T-cell (primary cell): ENCODE measurements around the gene DAO. TPM values are rescaled to one million over a fixed set of nuclear protein-coding genes. Genes with fewer than 3 reads are reported as not detected.

Experiments
- ATAC-seq, 4 experiments: fragments of 200-7000 bp in 3 of 4; fragments of 150-1000 bp in 1 of 4; cut with Tn5 transposase; replicated peaks in 1 of 4; 1 replicate in 3 of 4; 2 replicates in 1 of 4; pipeline ENCODE4 v1.10.0; 2021; ENCODE audit warnings: moderate library complexity in 3 of 4, mild to moderate bottlenecking in 2 of 4, moderate number of reproducible peaks in 1 of 4
- CTCF ChIA-PET, 2 donors: fragments of 300-600 bp; sonication (Branson Sonifier 250); formaldehyde crosslinking; loops; one replicate each; lab custom pipeline; 2022; ENCODE audit warnings: antibody characterized with exemption in 2 of 2; lab: Charles Lee
- POLR2A ChIA-PET, 2 donors: fragments of 300-600 bp; sonication (Branson Sonifier 250); formaldehyde crosslinking; loops; one replicate each; lab custom pipeline; 2022; ENCODE audit warnings: antibody characterized with exemption in 2 of 2; lab: Charles Lee
- DNase-seq, 35 experiments: peaks; one replicate each; pipeline versions ENCODE4 v3.0.0 to v3.0.0-alpha.2; 2013 to 2023
- H3K27ac ChIP-seq: one replicate; pipeline ENCODE4 v1.5.1; 2013; ENCODE audit warnings: low read length
- H3K27me3 ChIP-seq, 2 experiments: replicated peaks in 1 of 2; 1 replicate in 1 of 2; 2 replicates in 1 of 2; pipeline versions ENCODE4 v1.6.1 to v1.7.0; 2013; ENCODE audit warnings: low read length in 1 of 2, mixed read lengths in 1 of 2; ENCODE audit not compliant: control insufficient read depth in 2 of 2, insufficient read depth in 2 of 2; ENCODE audit errors: extremely low read depth in 1 of 2
- H3K36me3 ChIP-seq, 2 donors: 1 replicate in 1 of 2; 2 replicates in 1 of 2; pipeline versions ENCODE4 v1.6.1 to v1.7.0; 2013; ENCODE audit warnings: low read length in 1 of 2; ENCODE audit not compliant: control insufficient read depth in 2 of 2, insufficient read depth in 1 of 2; ENCODE audit errors: extremely low read depth in 1 of 2
- H3K4me1 ChIP-seq, 2 experiments: 1 replicate in 1 of 2; 2 replicates in 1 of 2; pipeline versions ENCODE4 v1.6.1 to v1.7.0; 2013; ENCODE audit warnings: low read length in 2 of 2, mixed read lengths in 1 of 2; ENCODE audit not compliant: insufficient read depth in 2 of 2, control insufficient read depth in 1 of 2; ENCODE audit errors: extremely low read depth in 1 of 2
- H3K4me3 ChIP-seq, 2 donors: 1 replicate in 1 of 2; 2 replicates in 1 of 2; pipeline versions ENCODE4 v1.5.1 to v1.7.0; 2013; ENCODE audit warnings: mild to moderate bottlenecking in 2 of 2, low read length in 1 of 2, moderate library complexity in 1 of 2; ENCODE audit not compliant: control insufficient read depth in 1 of 2; ENCODE audit errors: extremely low read depth in 1 of 2
- H3K9me3 ChIP-seq: 2 replicates; pipeline ENCODE4 v1.7.0; 2013
- H3K27ac Mint-ChIP-seq, 2 donors: one replicate each; pipeline ENCODE4 v1.8.0; 2020 to 2021; ENCODE audit warnings: mild to moderate bottlenecking in 2 of 2, mixed read lengths in 2 of 2
- H3K27me3 Mint-ChIP-seq, 2 donors: one replicate each; pipeline ENCODE4 v1.8.0; 2021 to 2022; ENCODE audit warnings: mixed read lengths in 2 of 2
- H3K36me3 Mint-ChIP-seq: one replicate; pipeline ENCODE4 v1.8.0; 2021; ENCODE audit warnings: mixed read lengths
- H3K4me1 Mint-ChIP-seq, 3 donors: one replicate each; pipeline ENCODE4 v1.8.0; 2020 to 2022; ENCODE audit warnings: mixed read lengths in 3 of 3, mild to moderate bottlenecking in 1 of 3
- H3K4me3 Mint-ChIP-seq, 3 donors: one replicate each; pipeline ENCODE4 v1.8.0; 2020 to 2022; ENCODE audit warnings: mild to moderate bottlenecking in 3 of 3, mixed read lengths in 3 of 3, moderate library complexity in 3 of 3
- H3K9me3 Mint-ChIP-seq, 3 donors: one replicate each; pipeline ENCODE4 v1.8.0; 2020 to 2022; ENCODE audit warnings: mixed read lengths in 3 of 3
- WGBS: methylation state at CpG from one replicate; pipeline ENCODE4 v1.1.5; 2013; ENCODE audit warnings: missing lambda C conversion rate; ENCODE audit not compliant: insufficient coverage; 5-methylcytosine and 5-hydroxymethylcytosine counted together
- total RNA-seq, 35 experiments: library from RNA in 6 of 35; stranded (reverse) in 6 of 35; fragments of 120-200 nt in 1 of 35; gene quantifications; one replicate each; pipeline versions ENCODE4 v1.2.1 to v1.2.4 and lab custom pipeline; 2013 to 2026

Gene DAO
- total RNA-seq, 5 donors from 2014 or later (not counting 1 experiment from before 2014, with no cell fraction given) = not detected

GRCh38 chr12:108938247-108938924 is 58.5 kb downstream of the DAO start:
- H3K9me3 ChIP-seq = no peaks in the 10 kb centered on the region
- peaks cover 0 to 3% (median 0%) of the 10 kb centered on the region in 3 donors for H3K4me1 Mint-ChIP-seq
- peaks cover 2 to 6% of the 10 kb centered on the region in 2 donors for H3K27me3 Mint-ChIP-seq
- H3K4me1 ChIP-seq = no peaks in the 10 kb centered on the region
- no peak overlapping the region for H3K4me3 Mint-ChIP-seq
- DNase-seq (no peak), ATAC-seq (no peak)
- no peak overlapping the region for H3K27ac Mint-ChIP-seq
- no peaks in the 10 kb centered on the region for H3K36me3 ChIP-seq
- ChIA-PET CTCF (interaction anchor here in 1 of 2 donors (0.6 kb wide), 1 partner anchor 28 kb away, joined by 9 read pairs; no protein-coding TSS in a partner anchor), POLR2A (no interaction called here)
- H3K9me3 Mint-ChIP-seq = no peaks in the 10 kb centered on the region
- no peaks in the 10 kb centered on the region for H3K36me3 Mint-ChIP-seq
- peaks cover 0 to 10% of the 10 kb centered on the region in 2 experiments for H3K27me3 ChIP-seq
- WGBS = 84% methylated on average over 10 of the region's 13 CpGs
- H3K4me3 ChIP-seq = no peak overlapping the region
- no peak overlapping the region for H3K27ac ChIP-seq

DNA sequence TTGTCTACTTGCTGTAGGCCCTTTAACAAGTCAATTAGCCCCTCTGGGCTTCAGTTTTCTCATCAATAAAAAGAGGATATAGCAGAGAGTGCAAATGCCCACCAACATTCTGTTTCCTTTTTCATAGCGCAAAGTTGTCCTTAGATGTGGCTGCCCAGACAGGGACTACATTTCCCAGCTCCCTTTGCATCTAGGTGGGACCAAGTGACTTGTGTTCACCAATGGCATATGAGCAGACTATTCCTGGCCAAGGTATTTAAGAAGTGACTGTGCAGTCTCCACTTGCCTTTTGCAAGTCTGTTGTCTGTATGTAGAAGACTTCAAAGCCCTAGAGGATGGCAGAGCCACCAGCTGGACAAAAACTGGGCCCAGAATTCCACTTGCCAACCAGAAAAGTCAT is 59.7 kb downstream of the DAO start:
- ChIA-PET CTCF (interaction anchor here in 1 of 2 donors (1.1 kb wide), 1 partner anchor 10 kb away, joined by 3 read pairs; no protein-coding TSS in a partner anchor), POLR2A (interaction anchor here in 1 of 2 donors (0.6 kb wide), 1 partner anchor 629 kb away, joined by 5 read pairs; no protein-coding TSS in a partner anchor)
- Histone ChIP-seq H3K4me1 (no peaks in the 10 kb centered on the region), H3K27ac (no peak overlapping the region), H3K9me3 (no peaks in the 10 kb centered on the region), H3K27me3 (peaks cover 0 to 10% of the 10 kb centered on the region in 2 experiments), H3K4me3 (no peak overlapping the region), H3K36me3 (no peaks in the 10 kb centered on the region)
- DNase-seq (peak in 10 of 35 experiments; percentile 4 to 42 (median 8)), ATAC-seq (peak; percentile 60 to 84 (median 72))
- H3K4me3 Mint-ChIP-seq = no peak overlapping the region
- no peaks in the 10 kb centered on the region for H3K9me3 Mint-ChIP-seq
- peaks cover 0 to 3% (median 0%) of the 10 kb centered on the region in 3 donors for H3K4me1 Mint-ChIP-seq
- WGBS = no CpG with 5 or more reads among the region's 1 CpG
- peaks cover 2 to 6% of the 10 kb centered on the region in 2 donors for H3K27me3 Mint-ChIP-seq
- no peak overlapping the region for H3K27ac Mint-ChIP-seq
- no peaks in the 10 kb centered on the region for H3K36me3 Mint-ChIP-seq

DNA sequence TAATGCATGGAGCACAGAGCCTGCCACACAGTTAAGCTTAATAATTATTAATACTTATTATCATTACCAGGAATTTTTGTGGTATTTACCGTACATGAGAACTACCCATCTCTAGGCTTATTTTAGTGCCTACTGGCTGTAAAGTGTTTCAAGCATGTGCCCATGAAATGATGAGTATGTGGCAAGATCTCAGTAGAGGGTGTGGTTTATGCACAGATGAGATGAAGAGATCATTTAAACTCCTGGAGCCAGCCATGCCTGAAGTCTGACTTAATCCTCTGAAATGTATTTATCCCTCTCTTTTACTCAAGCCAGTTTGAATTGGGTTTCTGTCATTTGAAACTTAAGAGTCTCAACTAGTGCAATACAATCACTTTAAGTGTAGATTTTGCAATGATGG is 60.2 kb downstream of the DAO start:
- H3K9me3 ChIP-seq = no peaks in the 10 kb centered on the region
- peaks cover 0 to 3% (median 0%) of the 10 kb centered on the region in 3 donors for H3K4me1 Mint-ChIP-seq
- no peaks in the 10 kb centered on the region for H3K4me1 ChIP-seq
- no peaks in the 10 kb centered on the region for H3K36me3 ChIP-seq
- WGBS = no CpG with 5 or more reads among the region's 1 CpG
- ChIA-PET CTCF (interaction anchor here in 1 of 2 donors (1.1 kb wide), 1 partner anchor 9 kb away, joined by 3 read pairs; no protein-coding TSS in a partner anchor), POLR2A (interaction anchor here in 1 of 2 donors (0.6 kb wide), 1 partner anchor 628 kb away, joined by 5 read pairs; no protein-coding TSS in a partner anchor)
- H3K4me3 Mint-ChIP-seq = no peak overlapping the region
- H3K27me3 Mint-ChIP-seq = peaks cover 4 to 6% of the 10 kb centered on the region in 2 donors
- no peaks in the 10 kb centered on the region for H3K36me3 Mint-ChIP-seq
- H3K27ac Mint-ChIP-seq = no peak overlapping the region
- no peak overlapping the region for H3K4me3 ChIP-seq
- DNase-seq (no peak), ATAC-seq (no peak)
- H3K27me3 ChIP-seq = peaks cover 0 to 10% of the 10 kb centered on the region in 2 experiments
- H3K9me3 Mint-ChIP-seq = no peaks in the 10 kb centered on the region
- H3K27ac ChIP-seq = no peak overlapping the region

GRCh38 chr12:108947097-108947496 is 67.2 kb downstream of the DAO start:
- H3K27me3 Mint-ChIP-seq = peaks cover 10 to 11% of the 10 kb centered on the region in 2 donors
- no peaks in the 10 kb centered on the region for H3K36me3 Mint-ChIP-seq
- H3K9me3 Mint-ChIP-seq = peaks cover 0 to 9% (median 7%) of the 10 kb centered on the region in 3 donors
- Histone ChIP-seq H3K9me3 (no peaks in the 10 kb centered on the region), H3K4me1 (peaks cover 0 to 3% of the 10 kb centered on the region in 2 experiments), H3K27ac (no peak overlapping the region), H3K36me3 (no peaks in the 10 kb centered on the region), H3K4me3 (no peak overlapping the region), H3K27me3 (peaks cover 0 to 2% of the 10 kb centered on the region in 2 experiments)
- ATAC-seq (no peak), DNase-seq (no peak)
- H3K4me3 Mint-ChIP-seq = no peak overlapping the region
- WGBS = no CpG with 5 or more reads among the region's 1 CpG
- peaks cover 0 to 8% (median 7%) of the 10 kb centered on the region in 3 donors for H3K4me1 Mint-ChIP-seq
- H3K27ac Mint-ChIP-seq = no peak overlapping the region
- POLR2A ChIA-PET = no interaction called here
- CTCF ChIA-PET = interaction anchor here (1.0 to 1.1 kb wide), 2 partner anchors 108 to 286 kb away, joined by 4 read pairs; no protein-coding TSS in a partner anchor

- ChIA-PET POLR2A (no interaction called here), CTCF (interaction anchor here in 1 of 2 donors (1.6 kb wide), 1 partner anchor 8 kb away, joined by 3 read pairs; no protein-coding TSS in a partner anchor)
- H3K4me1 ChIP-seq = peaks cover 0 to 3% of the 10 kb centered on the region in 2 experiments
- H3K4me1 Mint-ChIP-seq = peaks cover 0 to 8% (median 7%) of the 10 kb centered on the region in 3 donors
- H3K27ac ChIP-seq = no peak overlapping the region
- no peak overlapping the region for H3K27ac Mint-ChIP-seq
- H3K27me3 Mint-ChIP-seq = peaks cover 10 to 14% of the 10 kb centered on the region in 2 donors
- H3K9me3 ChIP-seq = no peaks in the 10 kb centered on the region
- H3K4me3 ChIP-seq = no peak overlapping the region
- DNase-seq = no peak
- ATAC-seq = no peak
- H3K36me3 ChIP-seq = no peaks in the 10 kb centered on the region
- H3K27me3 ChIP-seq = no peaks in the 10 kb centered on the region
- H3K4me3 Mint-ChIP-seq = no peak overlapping the region
- H3K9me3 Mint-ChIP-seq = peaks cover 0 to 9% (median 7%) of the 10 kb centered on the region in 3 donors
- H3K36me3 Mint-ChIP-seq = no peaks in the 10 kb centered on the region
Observed at GRCh38 chr12:108948367-108948766, 68.5 kb downstream of the DAO start.

- Mint-ChIP-seq H3K36me3 (no peaks in the 10 kb centered on the region), H3K27ac (no peak overlapping the region), H3K4me3 (no peak overlapping the region), H3K9me3 (peaks cover 0 to 9% (median 7%) of the 10 kb centered on the region in 3 donors), H3K27me3 (peaks cover 9 to 14% of the 10 kb centered on the region in 2 donors), H3K4me1 (peaks cover 0 to 8% (median 7%) of the 10 kb centered on the region in 3 donors)
- Histone ChIP-seq H3K36me3 (no peaks in the 10 kb centered on the region), H3K27me3 (no peaks in the 10 kb centered on the region), H3K4me3 (no peak overlapping the region), H3K27ac (no peak overlapping the region), H3K4me1 (peaks cover 0 to 3% of the 10 kb centered on the region in 2 experiments), H3K9me3 (no peaks in the 10 kb centered on the region)
- ATAC-seq (no peak), DNase-seq (no peak)
- CTCF ChIA-PET = interaction anchor here (0.6 to 1.6 kb wide), 5 partner anchors 8 to 286 kb away, joined by 3 to 20 read pairs (median 3); no protein-coding TSS in a partner anchor
- WGBS = no CpG with 5 or more reads among the region's 1 CpG
- POLR2A ChIA-PET = interaction anchor here in 1 of 2 donors (0.6 kb wide), 1 partner anchor 66 kb away, joined by 5 read pairs; no protein-coding TSS in a partner anchor
Observed at GRCh38 chr12:108949976-108950375, 70.1 kb downstream of the DAO start.
